ENCODE results near the gene LHX3. TPM values are rescaled to one million over a fixed set of nuclear protein-coding genes. Genes with fewer than 3 reads are reported as not detected.

The LHX3 gene
- total and polyA plus RNA-seq, 10 of the 15 experiments (the other 5 are each of a cell fraction or from before 2014, with no cell fraction given) = not detected

DNA sequence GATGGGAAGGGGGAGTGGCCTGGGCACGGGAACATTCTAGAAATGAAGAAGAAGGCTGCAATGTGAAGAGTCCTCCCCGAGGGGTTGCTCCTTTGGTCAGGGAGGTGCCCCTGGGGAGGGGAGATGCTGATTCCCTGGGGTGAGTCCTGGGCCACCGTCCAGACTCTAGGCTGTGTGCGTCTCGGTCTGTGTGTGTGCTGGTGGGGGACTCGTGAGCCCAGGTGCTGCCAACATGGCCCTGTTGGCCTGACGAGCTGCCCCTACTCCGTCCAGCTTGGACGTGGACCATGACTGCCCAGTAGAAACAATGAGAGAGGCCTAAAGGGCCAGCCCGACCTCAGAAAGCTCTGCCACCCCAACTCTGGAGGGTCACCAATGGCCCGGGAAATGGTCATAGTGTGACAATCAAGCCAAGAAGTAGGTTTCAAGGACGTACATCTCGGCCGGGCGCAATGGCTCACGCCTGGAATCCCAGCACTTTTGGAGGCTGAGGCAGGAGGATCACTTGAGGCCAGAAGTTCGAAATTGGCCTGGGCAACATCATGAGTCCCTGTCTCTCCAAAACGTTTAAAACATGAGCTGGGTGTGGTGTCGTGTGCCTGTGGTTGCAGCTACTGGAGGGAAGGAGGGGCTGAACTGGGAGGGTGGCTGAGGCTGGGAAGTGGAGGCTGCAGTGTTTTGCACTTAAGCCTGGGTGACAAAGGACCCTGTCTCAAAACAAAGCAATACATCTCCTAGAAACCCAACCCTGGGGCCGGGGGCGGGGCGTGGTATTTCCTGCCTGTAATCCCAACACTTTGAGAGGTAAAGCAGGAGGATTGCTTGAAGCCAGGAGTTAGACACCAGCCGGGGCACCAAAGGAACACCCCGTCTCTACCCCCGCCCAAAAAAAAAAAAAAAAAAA, 17.0 kb downstream of the LHX3 start (continued):
- TF ChIP-seq CTCF (IDR thresholded peaks at IDR 0.05 in 2 of 3, conservative IDR thresholded peaks at IDR 0.05 in 1 of 3; ENCODE audit: control insufficient read depth in 2 of 3, extremely low read depth in 1 of 3, insufficient read depth in 1 of 3, low read depth in 3 of 3, low read length in 3 of 3) (no peak), TBL1XR1 (IDR thresholded peaks at IDR 0.05; ENCODE audit: low read depth, low read length) (no peak), FOXK2 (IDR thresholded peaks at IDR 0.05) (no peak), SMARCA5 (IDR thresholded peaks at IDR 0.05) (no peak), PAX8 (IDR thresholded peaks at IDR 0.05) (no peak), TCF7 (IDR thresholded peaks at IDR 0.05; ENCODE audit: borderline replicate concordance) (no peak)
- TF ChIP-seq, protein P1, sequence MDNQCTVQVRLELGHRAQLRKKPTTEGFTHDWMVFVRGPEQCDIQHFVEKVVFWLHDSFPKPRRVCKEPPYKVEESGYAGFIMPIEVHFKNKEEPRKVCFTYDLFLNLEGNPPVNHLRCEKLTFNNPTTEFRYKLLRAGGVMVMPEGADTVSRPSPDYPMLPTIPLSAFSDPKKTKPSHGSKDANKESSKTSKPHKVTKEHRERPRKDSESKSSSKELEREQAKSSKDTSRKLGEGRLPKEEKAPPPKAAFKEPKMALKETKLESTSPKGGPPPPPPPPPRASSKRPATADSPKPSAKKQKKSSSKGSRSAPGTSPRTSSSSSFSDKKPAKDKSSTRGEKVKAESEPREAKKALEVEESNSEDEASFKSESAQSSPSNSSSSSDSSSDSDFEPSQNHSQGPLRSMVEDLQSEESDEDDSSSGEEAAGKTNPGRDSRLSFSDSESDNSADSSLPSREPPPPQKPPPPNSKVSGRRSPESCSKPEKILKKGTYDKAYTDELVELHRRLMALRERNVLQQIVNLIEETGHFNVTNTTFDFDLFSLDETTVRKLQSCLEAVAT (IDR thresholded peaks at IDR 0.05) = no peak

DNA sequence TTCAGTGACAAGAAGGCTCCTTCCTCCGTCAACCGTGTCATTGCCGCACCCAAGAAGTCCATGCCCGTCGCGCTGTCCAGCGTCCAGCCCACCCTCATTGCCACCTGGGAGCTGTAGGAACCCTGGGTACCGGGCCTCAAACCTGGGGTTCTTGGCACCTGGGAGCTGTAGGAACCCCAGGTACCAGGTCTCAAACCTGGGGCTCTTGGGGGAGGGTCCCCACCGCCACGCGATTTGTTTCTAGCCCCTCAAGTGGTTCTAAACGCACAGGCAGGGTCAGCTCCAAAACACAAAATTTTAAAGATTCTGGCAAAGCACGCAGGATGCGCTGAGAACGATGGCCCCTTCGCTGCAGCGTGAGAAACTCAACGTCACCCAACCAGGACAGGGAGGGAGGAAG, 17.7 kb downstream of the LHX3 start:
- CTCF ChIA-PET = no interaction called here
- TF ChIP-seq NR2C1 (IDR thresholded peaks at IDR 0.05) = no peak
- no peak for TF ChIP-seq EP300 (IDR thresholded peaks at IDR 0.05; ENCODE audit: borderline replicate concordance in 1 of 2, control insufficient read depth in 1 of 2, low read depth in 2 of 2, low read length in 2 of 2)
- TF ChIP-seq GABPA (IDR thresholded peaks at IDR 0.05; ENCODE audit: low read depth) = no peak
- no peak for TF ChIP-seq NR2F1 (conservative IDR thresholded peaks at IDR 0.05)
- TF ChIP-seq, protein P2, sequence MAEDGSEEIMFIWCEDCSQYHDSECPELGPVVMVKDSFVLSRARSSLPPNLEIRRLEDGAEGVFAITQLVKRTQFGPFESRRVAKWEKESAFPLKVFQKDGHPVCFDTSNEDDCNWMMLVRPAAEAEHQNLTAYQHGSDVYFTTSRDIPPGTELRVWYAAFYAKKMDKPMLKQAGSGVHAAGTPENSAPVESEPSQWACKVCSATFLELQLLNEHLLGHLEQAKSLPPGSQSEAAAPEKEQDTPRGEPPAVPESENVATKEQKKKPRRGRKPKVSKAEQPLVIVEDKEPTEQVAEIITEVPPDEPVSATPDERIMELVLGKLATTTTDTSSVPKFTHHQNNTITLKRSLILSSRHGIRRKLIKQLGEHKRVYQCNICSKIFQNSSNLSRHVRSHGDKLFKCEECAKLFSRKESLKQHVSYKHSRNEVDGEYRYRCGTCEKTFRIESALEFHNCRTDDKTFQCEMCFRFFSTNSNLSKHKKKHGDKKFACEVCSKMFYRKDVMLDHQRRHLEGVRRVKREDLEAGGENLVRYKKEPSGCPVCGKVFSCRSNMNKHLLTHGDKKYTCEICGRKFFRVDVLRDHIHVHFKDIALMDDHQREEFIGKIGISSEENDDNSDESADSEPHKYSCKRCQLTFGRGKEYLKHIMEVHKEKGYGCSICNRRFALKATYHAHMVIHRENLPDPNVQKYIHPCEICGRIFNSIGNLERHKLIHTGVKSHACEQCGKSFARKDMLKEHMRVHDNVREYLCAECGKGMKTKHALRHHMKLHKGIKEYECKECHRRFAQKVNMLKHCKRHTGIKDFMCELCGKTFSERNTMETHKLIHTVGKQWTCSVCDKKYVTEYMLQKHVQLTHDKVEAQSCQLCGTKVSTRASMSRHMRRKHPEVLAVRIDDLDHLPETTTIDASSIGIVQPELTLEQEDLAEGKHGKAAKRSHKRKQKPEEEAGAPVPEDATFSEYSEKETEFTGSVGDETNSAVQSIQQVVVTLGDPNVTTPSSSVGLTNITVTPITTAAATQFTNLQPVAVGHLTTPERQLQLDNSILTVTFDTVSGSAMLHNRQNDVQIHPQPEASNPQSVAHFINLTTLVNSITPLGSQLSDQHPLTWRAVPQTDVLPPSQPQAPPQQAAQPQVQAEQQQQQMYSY (CRISPR knock-in tag; IDR thresholded peaks at IDR 0.05) = no peak
- TF ChIP-seq RB1 (IDR thresholded peaks at IDR 0.05; ENCODE audit: borderline replicate concordance) = no peak
- TF ChIP-seq, protein P3, sequence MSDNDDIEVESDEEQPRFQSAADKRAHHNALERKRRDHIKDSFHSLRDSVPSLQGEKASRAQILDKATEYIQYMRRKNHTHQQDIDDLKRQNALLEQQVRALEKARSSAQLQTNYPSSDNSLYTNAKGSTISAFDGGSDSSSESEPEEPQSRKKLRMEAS (IDR thresholded peaks at IDR 0.05; ENCODE audit: low read depth, low read length) = no peak

More for the DNA sequence above, 17.7 kb downstream of the LHX3 start:
- in situ Hi-C loops (cut with MboI) (no loop called here), intact Hi-C loops (cut with micrococcal nuclease; ENCODE audit: unreplicated experiment) (no loop called here)
- POLR2A ChIA-PET = no interaction called here
- Histone ChIP-seq H3K9me3 (replicated peaks; ENCODE audit: control insufficient read depth, insufficient read depth, low read length) (no peaks in the 10 kb centered on the region), H4K20me1 (ENCODE audit: control insufficient read depth, insufficient read depth) (no peaks in the 10 kb centered on the region), H3K79me2 (ENCODE audit: control insufficient read depth, insufficient read depth, low read length) (no peaks in the 10 kb centered on the region), H3K36me3 (ENCODE audit: control insufficient read depth in 2 of 2, insufficient read depth in 2 of 2, low read length in 1 of 2) (no peaks in the 10 kb centered on the region), H3K4me1 (ENCODE audit: control insufficient read depth, insufficient read depth, low read length) (no peaks in the 10 kb centered on the region), H3K4me2 (ENCODE audit: control insufficient read depth, insufficient read depth) (no peak overlapping the region), H3K27me3 (replicated peaks in 1 of 2; ENCODE audit: control insufficient read depth in 2 of 2, insufficient read depth in 2 of 2, low read length in 1 of 2) (no peaks in the 10 kb centered on the region; a peak in 3 of 4 replicates), H3K27ac (ENCODE audit: control insufficient read depth, insufficient read depth) (no peak overlapping the region), H2AFZ (ENCODE audit: control insufficient read depth, low read depth, low read length) (no peak overlapping the region), H3K4me3 (no peak overlapping the region), H3K9ac (ENCODE audit: control insufficient read depth, insufficient read depth, low read length) (no peak overlapping the region)
- no peak for FAIRE-seq
- RAD21 ChIA-PET (ENCODE audit: unreplicated experiment) = no interaction called here
- no peak for DNase-seq (ENCODE audit: low read depth, low spot score)
- ATAC-seq = no peak
- WGBS (ENCODE audit: insufficient coverage, insufficient replicate concordance, low lambda C conversion rate, missing lambda C conversion rate) = 59% methylated on average over 18 of the region's 18 CpGs
- BruUV-seq (replicated peaks) = no TSS peak
- SMC1A ChIA-PET (ENCODE audit: uncharacterized antibody, unreplicated experiment) = no interaction called here

Measured in GM12878 (cell line).